Neural cell (in vitro differentiated cells): ENCODE results near the gene MAPRE3. TPM values are rescaled to one million over a fixed set of nuclear protein-coding genes. Genes with fewer than 3 reads are reported as not detected.

Source experiments
- H2AFZ ChIP-seq: fragments of 200-600, 300-800 bp; sonication (generic), shearing (Covaris generic); 2 replicates; pipeline ENCODE4 v1.6.0; 2014; ENCODE audit warnings: low read depth, mild to moderate bottlenecking, antibody characterized with exemption, low read length, moderate library complexity
- H3F3A ChIP-seq: fragments of 200-600 bp; shearing (Covaris generic); 2 replicates; pipeline ENCODE4 v1.6.1; 2016; ENCODE audit warnings: mild to moderate bottlenecking, moderate library complexity, mixed read lengths, antibody characterized with exemption, low read length; ENCODE audit not compliant: insufficient read depth, poor library complexity, severe bottlenecking
- H3K27ac ChIP-seq: fragments of 200-600, 300-800 bp; sonication (generic), shearing (Covaris generic); 2 replicates; pipeline ENCODE4 v1.5.1; 2014; ENCODE audit warnings: mild to moderate bottlenecking, low read length, moderate library complexity
- H3K27me3 ChIP-seq: fragments of 300-800, 200-600 bp; sonication (generic), shearing (Covaris generic); 2 replicates; pipeline ENCODE4 v1.6.0; 2014; ENCODE audit warnings: mild to moderate bottlenecking, low read depth, low read length, moderate library complexity; ENCODE audit not compliant: insufficient read depth
- H3K36me3 ChIP-seq: fragments of 300-800, 200-600 bp; sonication (generic), shearing (Covaris generic); 2 replicates; pipeline ENCODE4 v1.5.1; 2014; ENCODE audit warnings: mild to moderate bottlenecking, antibody characterized with exemption, low read length, moderate library complexity; ENCODE audit not compliant: insufficient read depth
- H3K4me2 ChIP-seq: fragments of 300-800, 200-600 bp; sonication (generic), shearing (Covaris generic); 2 replicates; pipeline ENCODE4 v1.6.0; 2014; ENCODE audit warnings: mild to moderate bottlenecking, low read length
- H3K4me3 ChIP-seq: fragments of 300-800, 200-600 bp; sonication (generic), shearing (Covaris generic); 2 replicates; pipeline ENCODE4 v1.5.1; 2014; ENCODE audit warnings: mild to moderate bottlenecking, low read length, moderate library complexity
- H3K79me2 ChIP-seq: fragments of 200-600 bp; shearing (Covaris generic); replicated peaks from 2 replicates; pipeline ENCODE4 v1.6.0; 2014; ENCODE audit warnings: mild to moderate bottlenecking, low read length, moderate library complexity; ENCODE audit not compliant: insufficient read depth
- H3K9ac ChIP-seq: fragments of 300-800, 200-600 bp; sonication (generic), shearing (Covaris generic); 2 replicates; pipeline ENCODE4 v1.6.1; 2016; ENCODE audit warnings: mild to moderate bottlenecking, low read length, mixed read lengths
- H3K9me2 ChIP-seq: fragments of 200-600 bp; shearing (Covaris generic); 2 replicates; pipeline ENCODE4 v1.6.1; 2016; ENCODE audit warnings: mild to moderate bottlenecking, low read length, mixed read lengths; ENCODE audit not compliant: insufficient read depth
- H3K9me3 ChIP-seq: fragments of 200-600, 300-800 bp; sonication (generic), shearing (Covaris generic); 2 replicates; pipeline ENCODE4 v1.6.1; 2016; ENCODE audit warnings: mild to moderate bottlenecking, mixed run types, low read length, moderate library complexity, mixed read lengths
- H4K20me1 ChIP-seq: fragments of 200-600 bp; shearing (Covaris generic); 2 replicates; pipeline ENCODE4 v1.6.1; 2016; ENCODE audit warnings: mild to moderate bottlenecking, mixed run types; ENCODE audit not compliant: insufficient read depth
- EP300 ChIP-seq: fragments of 450-650 bp; conservative IDR thresholded peaks from 2 replicates; pipeline ENCODE4 v1.6.1; 2014; ENCODE audit warnings: antibody characterized with exemption, mild to moderate bottlenecking, moderate library complexity; ENCODE audit not compliant: poor library complexity, severe bottlenecking
- EZH2 ChIP-seq: fragments of 200-600, 300-800 bp; shearing (Covaris generic), sonication (generic); IDR thresholded peaks from 2 replicates; pipeline ENCODE4 v1.6.1; 2014; ENCODE audit warnings: antibody characterized with exemption, low read length, borderline replicate concordance, mild to moderate bottlenecking; ENCODE audit not compliant: insufficient read depth, poor library complexity, severe bottlenecking
- MXI1 ChIP-seq: fragments of 450-650 bp; conservative IDR thresholded peaks from 2 replicates; pipeline ENCODE4 v1.6.1; 2014; ENCODE audit warnings: antibody characterized with exemption, mild to moderate bottlenecking; ENCODE audit not compliant: poor library complexity, severe bottlenecking
- POLR2AphosphoS5 ChIP-seq: IDR thresholded peaks from 2 replicates; pipeline ENCODE4 v1.6.1; 2012
- RAD21 ChIP-seq: fragments of 450-650 bp; conservative IDR thresholded peaks from 2 replicates; pipeline ENCODE4 v1.6.1; 2014; ENCODE audit warnings: antibody characterized with exemption, mild to moderate bottlenecking, moderate library complexity
- SMC3 ChIP-seq: fragments of 450-650 bp; conservative IDR thresholded peaks from 2 replicates; pipeline ENCODE4 v1.6.1; 2014; ENCODE audit warnings: antibody characterized with exemption, mild to moderate bottlenecking, moderate library complexity; ENCODE audit not compliant: poor library complexity
- TAF1 ChIP-seq: IDR thresholded peaks from 2 replicates; pipeline ENCODE4 v1.6.1; 2012; ENCODE audit warnings: low read depth
- polyA plus RNA-seq: library from polyadenylated mRNA; depleted of rRNA; stranded (reverse); fragments of >200 nt; gene quantifications from 2 replicates; pipeline ENCODE4 v1.2.3, GENCODE V29; 2014
- TF ChIP-seq, protein P1 (sequence below): fragments of 450-650 bp; IDR thresholded peaks from 2 replicates; pipeline ENCODE4 v1.5.1; 2014; ENCODE audit warnings: antibody characterized with exemption, mild to moderate bottlenecking, moderate library complexity; ENCODE audit not compliant: poor library complexity, severe bottlenecking
- TF ChIP-seq, protein P2 (sequence below): IDR thresholded peaks from 2 replicates; pipeline ENCODE4 v1.6.1; 2012; ENCODE audit warnings: borderline replicate concordance

MAPRE3 gene
- polyA plus RNA-seq, 1 donor from 2014 or later = 69.2 TPM

DNA sequence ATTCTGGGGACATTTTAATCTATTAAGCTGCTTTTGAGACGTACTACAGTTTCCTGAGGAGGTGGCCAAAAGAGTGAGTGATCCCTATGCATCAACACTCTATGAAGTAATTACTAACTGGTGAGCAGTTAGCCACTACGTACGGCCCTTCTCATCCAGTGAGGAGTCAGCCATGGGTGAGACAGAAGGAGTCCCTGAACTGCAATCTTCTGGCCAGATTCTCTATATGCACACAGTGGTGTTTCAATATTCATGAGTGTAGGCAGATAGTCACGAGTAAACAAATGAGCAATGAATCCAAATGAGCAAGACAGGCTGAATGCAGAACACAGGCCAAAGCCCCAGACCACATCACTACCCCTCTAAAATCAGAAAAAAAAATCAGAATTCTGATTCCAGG is 32.6 kb downstream of the MAPRE3 start:
- TF ChIP-seq EZH2 = no peak
- TF ChIP-seq TAF1 = no peak
- TF ChIP-seq, protein P1, sequence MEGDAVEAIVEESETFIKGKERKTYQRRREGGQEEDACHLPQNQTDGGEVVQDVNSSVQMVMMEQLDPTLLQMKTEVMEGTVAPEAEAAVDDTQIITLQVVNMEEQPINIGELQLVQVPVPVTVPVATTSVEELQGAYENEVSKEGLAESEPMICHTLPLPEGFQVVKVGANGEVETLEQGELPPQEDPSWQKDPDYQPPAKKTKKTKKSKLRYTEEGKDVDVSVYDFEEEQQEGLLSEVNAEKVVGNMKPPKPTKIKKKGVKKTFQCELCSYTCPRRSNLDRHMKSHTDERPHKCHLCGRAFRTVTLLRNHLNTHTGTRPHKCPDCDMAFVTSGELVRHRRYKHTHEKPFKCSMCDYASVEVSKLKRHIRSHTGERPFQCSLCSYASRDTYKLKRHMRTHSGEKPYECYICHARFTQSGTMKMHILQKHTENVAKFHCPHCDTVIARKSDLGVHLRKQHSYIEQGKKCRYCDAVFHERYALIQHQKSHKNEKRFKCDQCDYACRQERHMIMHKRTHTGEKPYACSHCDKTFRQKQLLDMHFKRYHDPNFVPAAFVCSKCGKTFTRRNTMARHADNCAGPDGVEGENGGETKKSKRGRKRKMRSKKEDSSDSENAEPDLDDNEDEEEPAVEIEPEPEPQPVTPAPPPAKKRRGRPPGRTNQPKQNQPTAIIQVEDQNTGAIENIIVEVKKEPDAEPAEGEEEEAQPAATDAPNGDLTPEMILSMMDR = no peak
- TF ChIP-seq EP300 = no peak
- TF ChIP-seq MXI1 = no peak
- TF ChIP-seq, protein P2, sequence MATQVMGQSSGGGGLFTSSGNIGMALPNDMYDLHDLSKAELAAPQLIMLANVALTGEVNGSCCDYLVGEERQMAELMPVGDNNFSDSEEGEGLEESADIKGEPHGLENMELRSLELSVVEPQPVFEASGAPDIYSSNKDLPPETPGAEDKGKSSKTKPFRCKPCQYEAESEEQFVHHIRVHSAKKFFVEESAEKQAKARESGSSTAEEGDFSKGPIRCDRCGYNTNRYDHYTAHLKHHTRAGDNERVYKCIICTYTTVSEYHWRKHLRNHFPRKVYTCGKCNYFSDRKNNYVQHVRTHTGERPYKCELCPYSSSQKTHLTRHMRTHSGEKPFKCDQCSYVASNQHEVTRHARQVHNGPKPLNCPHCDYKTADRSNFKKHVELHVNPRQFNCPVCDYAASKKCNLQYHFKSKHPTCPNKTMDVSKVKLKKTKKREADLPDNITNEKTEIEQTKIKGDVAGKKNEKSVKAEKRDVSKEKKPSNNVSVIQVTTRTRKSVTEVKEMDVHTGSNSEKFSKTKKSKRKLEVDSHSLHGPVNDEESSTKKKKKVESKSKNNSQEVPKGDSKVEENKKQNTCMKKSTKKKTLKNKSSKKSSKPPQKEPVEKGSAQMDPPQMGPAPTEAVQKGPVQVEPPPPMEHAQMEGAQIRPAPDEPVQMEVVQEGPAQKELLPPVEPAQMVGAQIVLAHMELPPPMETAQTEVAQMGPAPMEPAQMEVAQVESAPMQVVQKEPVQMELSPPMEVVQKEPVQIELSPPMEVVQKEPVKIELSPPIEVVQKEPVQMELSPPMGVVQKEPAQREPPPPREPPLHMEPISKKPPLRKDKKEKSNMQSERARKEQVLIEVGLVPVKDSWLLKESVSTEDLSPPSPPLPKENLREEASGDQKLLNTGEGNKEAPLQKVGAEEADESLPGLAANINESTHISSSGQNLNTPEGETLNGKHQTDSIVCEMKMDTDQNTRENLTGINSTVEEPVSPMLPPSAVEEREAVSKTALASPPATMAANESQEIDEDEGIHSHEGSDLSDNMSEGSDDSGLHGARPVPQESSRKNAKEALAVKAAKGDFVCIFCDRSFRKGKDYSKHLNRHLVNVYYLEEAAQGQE = no peak
- TF ChIP-seq POLR2AphosphoS5 = no peak
- no peak for TF ChIP-seq SMC3
- no peak for TF ChIP-seq RAD21
- Histone ChIP-seq H3K9me2 (no peaks in the 10 kb centered on the region), H3K4me2 (no peak overlapping the region), H3K27ac (no peak overlapping the region), H3F3A (no peaks in the 10 kb centered on the region), H3K27me3 (no peaks in the 10 kb centered on the region), H3K36me3 (no peaks in the 10 kb centered on the region), H3K9me3 (no peaks in the 10 kb centered on the region), H4K20me1 (no peaks in the 10 kb centered on the region), H2AFZ (no peak overlapping the region), H3K9ac (no peak overlapping the region), H3K79me2 (no peaks in the 10 kb centered on the region), H3K4me3 (no peak overlapping the region)

DNA sequence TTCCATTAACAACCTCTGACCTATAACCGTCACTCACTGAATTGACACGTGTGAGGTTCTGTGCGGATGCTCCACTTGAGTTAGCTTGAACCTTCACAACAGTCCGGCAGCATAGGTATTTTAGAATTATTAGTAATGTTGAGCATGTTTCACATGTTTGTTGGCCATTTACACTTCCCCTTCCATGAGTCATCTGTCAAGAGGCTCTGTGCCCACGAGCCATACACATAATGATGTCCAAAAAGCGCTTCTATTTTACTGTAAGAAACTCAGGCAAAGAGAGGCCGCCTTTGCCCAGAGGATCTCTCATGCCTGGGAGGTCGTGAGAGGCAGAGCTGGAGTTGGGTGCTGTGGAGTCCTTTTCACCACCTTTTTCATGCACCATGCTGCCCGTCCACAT is 33.4 kb downstream of the MAPRE3 start:
- Histone ChIP-seq H3K4me2 (no peak overlapping the region), H3K9me3 (no peaks in the 10 kb centered on the region), H3K27ac (no peak overlapping the region), H3K79me2 (no peaks in the 10 kb centered on the region), H3F3A (no peaks in the 10 kb centered on the region), H3K9me2 (no peaks in the 10 kb centered on the region), H2AFZ (no peak overlapping the region), H3K4me3 (no peak overlapping the region), H4K20me1 (no peaks in the 10 kb centered on the region), H3K9ac (no peak overlapping the region), H3K36me3 (no peaks in the 10 kb centered on the region), H3K27me3 (no peaks in the 10 kb centered on the region)
- no peak for TF ChIP-seq POLR2AphosphoS5
- TF ChIP-seq RAD21 = no peak
- no peak for TF ChIP-seq TAF1
- TF ChIP-seq SMC3 = no peak
- TF ChIP-seq EP300 = no peak
- TF ChIP-seq EZH2 = no peak
- no peak for TF ChIP-seq MXI1
- TF ChIP-seq, protein P1 = no peak
- TF ChIP-seq, protein P2 = no peak
